Caco-2 (cell line): ENCODE results near the gene MID2. TPM values are rescaled to one million over a fixed set of nuclear protein-coding genes. Genes with fewer than 3 reads are reported as not detected.
"Not testable (repeated sequence)": the region's sequence is repeated elsewhere in the genome, so short reads cannot be mapped to it uniquely, and the experiment has no call there.

Experiments used
- BruUV-seq: library from RNA; stranded (reverse); fragments of 400-500 nt; replicated peaks from 2 replicates; lab custom pipeline; 2021; lab: Mats Ljungman, UMichigan
- CTCF ChIA-PET: fragments of 300-600 bp; sonication (Branson Sonifier 250); formaldehyde crosslinking; loops from one replicate; lab custom pipeline; 2022; ENCODE audit warnings: antibody characterized with exemption; lab: Charles Lee
- POLR2A ChIA-PET: fragments of 300-600 bp; sonication (Branson Sonifier 250); formaldehyde crosslinking; loops from one replicate; lab custom pipeline; 2022; ENCODE audit warnings: antibody characterized with exemption; lab: Charles Lee
- DNase-seq, 2 experiments: peaks; one replicate each; pipeline versions ENCODE4 v3.0.0 to v3.0.0-alpha.2; 2020 to 2022
- H3K27me3 ChIP-seq: replicated peaks from 2 replicates; pipeline ENCODE4 v1.6.0; 2011; ENCODE audit warnings: low read length; ENCODE audit not compliant: control insufficient read depth, insufficient read depth
- H3K36me3 ChIP-seq: 2 replicates; pipeline ENCODE4 v1.5.1; 2011; ENCODE audit warnings: low read length; ENCODE audit not compliant: control insufficient read depth, insufficient read depth
- H3K4me1 ChIP-seq: fragments of 250-450 bp; sonication (Bioruptor Pico); 2 replicates; pipeline ENCODE4 v1.5.1; 2020; ENCODE audit warnings: mild to moderate bottlenecking
- H3K4me3 ChIP-seq: 2 replicates; pipeline ENCODE4 v1.5.1; 2011; ENCODE audit warnings: low read depth, mild to moderate bottlenecking, control low read depth, low read length
- H3K9me3 ChIP-seq: fragments of 250-450 bp; sonication (Bioruptor Pico); 2 replicates; pipeline ENCODE4 v1.5.1; 2020; ENCODE audit warnings: mild to moderate bottlenecking, moderate library complexity
- H3K27ac Mint-ChIP-seq: one replicate; pipeline ENCODE4 v1.8.0; 2022; ENCODE audit warnings: mixed read lengths; ENCODE audit not compliant: unreplicated experiment
- H3K27me3 Mint-ChIP-seq: one replicate; pipeline ENCODE4 v1.8.0; 2022; ENCODE audit warnings: mixed read lengths; ENCODE audit not compliant: insufficient read depth, unreplicated experiment
- H3K36me3 Mint-ChIP-seq: one replicate; pipeline ENCODE4 v1.8.0; 2022; ENCODE audit warnings: mild to moderate bottlenecking, mixed read lengths; ENCODE audit not compliant: insufficient read depth, unreplicated experiment
- H3K4me1 Mint-ChIP-seq: one replicate; pipeline ENCODE4 v1.8.0; 2022; ENCODE audit warnings: low read depth, mixed read lengths; ENCODE audit not compliant: unreplicated experiment
- H3K4me3 Mint-ChIP-seq: one replicate; pipeline ENCODE4 v1.8.0; 2022; ENCODE audit warnings: mild to moderate bottlenecking, moderate library complexity, mixed read lengths; ENCODE audit not compliant: unreplicated experiment
- H3K9me3 Mint-ChIP-seq: one replicate; pipeline ENCODE4 v1.8.0; 2022; ENCODE audit warnings: mixed read lengths; ENCODE audit not compliant: unreplicated experiment
- CTCF ChIP-seq, 2 experiments: fragments of 200-600 bp in 1 of 2; IDR thresholded peaks; 1 replicate in 1 of 2; 2 replicates in 1 of 2; pipeline versions ENCODE4 v1.5.1 to v1.8.0; 2011 to 2022; ENCODE audit warnings: antibody characterized with exemption in 1 of 2, control low read depth in 1 of 2, inconsistent platforms in 1 of 2, low read depth in 1 of 2, low read length in 1 of 2, mild to moderate bottlenecking in 1 of 2, moderate library complexity in 1 of 2; ENCODE audit not compliant: insufficient read depth in 1 of 2, severe bottlenecking in 1 of 2, unreplicated experiment in 1 of 2
- intact Hi-C: fragments of 100-400 bp; cut with micrococcal nuclease; formaldehyde crosslinking; loops from one replicate; pipeline ENCODE4 v1.10.0; 2022; ENCODE audit not compliant: unreplicated experiment
- total RNA-seq: library from RNA; stranded (reverse); gene quantifications from 2 replicates; pipeline ENCODE4 v1.2.3, GENCODE V29; 2022

The MID2 gene
- total RNA-seq, 1 experiment from 2014 or later = 1.9 TPM

DNA sequence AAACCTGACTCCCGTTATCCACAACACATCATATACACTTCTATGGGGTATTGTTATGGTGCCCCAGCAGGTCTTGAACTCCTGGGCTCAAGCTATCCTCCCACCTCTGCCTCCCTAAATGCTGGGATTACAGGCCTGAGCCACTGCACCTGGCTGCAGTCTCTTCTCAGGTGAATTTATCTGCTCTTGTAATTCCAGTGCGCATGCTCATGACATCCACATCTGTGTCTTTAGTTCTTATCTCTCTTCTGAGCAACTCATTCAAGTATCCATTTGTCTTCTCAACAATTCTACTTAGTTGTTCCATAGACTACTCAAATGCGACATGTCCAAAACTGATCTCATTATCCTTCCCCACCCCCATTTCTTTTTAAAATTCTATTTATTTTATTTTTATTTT is 20.5 kb upstream of the MID2 start:
- intact Hi-C loops = no loop called here
- H3K9me3 Mint-ChIP-seq = no peaks in the 10 kb centered on the region
- CTCF ChIA-PET = no interaction called here
- Histone ChIP-seq H3K27me3 (no peaks in the 10 kb centered on the region), H3K4me3 (no peak overlapping the region), H3K9me3 (no peaks in the 10 kb centered on the region), H3K36me3 (no peaks in the 10 kb centered on the region), H3K4me1 (no peaks in the 10 kb centered on the region)
- no peak overlapping the region for H3K4me3 Mint-ChIP-seq
- H3K4me1 Mint-ChIP-seq = no peaks in the 10 kb centered on the region
- POLR2A ChIA-PET = no interaction called here
- peaks cover 9% of the 10 kb centered on the region for H3K27me3 Mint-ChIP-seq
- DNase-seq = no peak
- BruUV-seq = no TSS peak
- no peak for TF ChIP-seq CTCF (IDR thresholded peaks at IDR 0.05; ENCODE audit: insufficient read depth in 1 of 2, low read depth in 1 of 2, low read length in 1 of 2, severe bottlenecking in 1 of 2, unreplicated experiment in 1 of 2)
- no peak overlapping the region for H3K27ac Mint-ChIP-seq
- H3K36me3 Mint-ChIP-seq = no peaks in the 10 kb centered on the region

- H3K4me3 ChIP-seq, CTCF ChIA-PET, POLR2A ChIA-PET, intact Hi-C loops, H3K27me3 Mint-ChIP-seq, DNase-seq, H3K4me3 Mint-ChIP-seq, H3K9me3 ChIP-seq, H3K27me3 ChIP-seq, H3K4me1 Mint-ChIP-seq, H3K36me3 ChIP-seq, H3K4me1 ChIP-seq, H3K27ac Mint-ChIP-seq, H3K36me3 Mint-ChIP-seq, H3K9me3 Mint-ChIP-seq, BruUV-seq: not testable (repeated sequence)
These were observed 15.6 kb upstream of the MID2 start for GRCh38 chrX:107810053-107810452.

DNA sequence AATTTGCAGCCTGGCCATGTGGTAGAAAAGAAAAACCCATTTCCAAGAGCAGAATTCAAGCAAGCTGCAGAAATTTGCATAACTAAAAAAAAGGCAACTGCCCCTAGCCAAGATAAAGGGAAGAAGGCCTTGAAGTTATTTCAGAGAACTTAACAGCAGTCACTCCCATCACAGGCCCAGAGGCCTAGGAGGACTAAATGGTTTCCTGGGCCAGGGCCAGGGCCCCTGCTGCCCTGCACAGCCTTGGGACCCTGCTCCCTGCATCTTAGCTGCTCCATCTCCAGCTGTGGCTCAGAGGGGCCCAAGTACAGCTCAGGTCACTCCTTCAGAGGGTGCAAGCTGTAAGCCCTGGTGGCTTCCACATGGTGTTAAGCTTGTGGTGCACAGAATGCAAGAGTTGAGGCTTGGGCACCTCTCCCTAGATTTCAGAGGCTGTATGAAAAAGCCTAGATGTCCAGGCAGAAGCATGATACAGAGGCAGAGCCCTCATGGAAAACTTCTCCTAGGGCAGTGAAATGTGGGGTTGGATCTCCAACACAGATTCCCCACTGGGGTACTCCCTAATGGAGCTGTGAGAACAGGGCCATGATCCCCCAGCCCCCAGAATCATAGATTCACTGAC is 6.7 kb upstream of the MID2 start:
- ChIA-PET CTCF (no interaction called here), POLR2A (no interaction called here)
- TF ChIP-seq CTCF (IDR thresholded peaks at IDR 0.05; ENCODE audit: insufficient read depth in 1 of 2, low read depth in 1 of 2, low read length in 1 of 2, severe bottlenecking in 1 of 2, unreplicated experiment in 1 of 2) = no peak
- no peaks in the 10 kb centered on the region for H3K27me3 ChIP-seq
- Mint-ChIP-seq H3K4me1 (no peaks in the 10 kb centered on the region), H3K9me3 (peaks cover 9% of the 10 kb centered on the region), H3K36me3 (no peaks in the 10 kb centered on the region), H3K4me3 (no peak overlapping the region), H3K27me3 (peaks cover 3% of the 10 kb centered on the region), H3K27ac (no peak overlapping the region)
- BruUV-seq = no TSS peak
- H3K4me1 ChIP-seq = no peaks in the 10 kb centered on the region
- DNase-seq = peak in 1 of 2 experiments; percentile 1
- H3K9me3 ChIP-seq = no peaks in the 10 kb centered on the region
- intact Hi-C loops = no loop called here
- no peaks in the 10 kb centered on the region for H3K36me3 ChIP-seq
- no peak overlapping the region for H3K4me3 ChIP-seq
